ENCODE results near the gene PIGX. TPM values are rescaled to one million over a fixed set of nuclear protein-coding genes. Genes with fewer than 3 reads are reported as not detected.
A peak's percentile ranks its signal among the peaks of the same experiment; 100 is the strongest.
"Not testable (repeated sequence)": the region's sequence is repeated elsewhere in the genome, so short reads cannot be mapped to it uniquely, and the experiment has no call there.

Gene PIGX
- total RNA-seq, 2 experiments from 2014 or later, result 30.7 to 32.8 TPM

DNA sequence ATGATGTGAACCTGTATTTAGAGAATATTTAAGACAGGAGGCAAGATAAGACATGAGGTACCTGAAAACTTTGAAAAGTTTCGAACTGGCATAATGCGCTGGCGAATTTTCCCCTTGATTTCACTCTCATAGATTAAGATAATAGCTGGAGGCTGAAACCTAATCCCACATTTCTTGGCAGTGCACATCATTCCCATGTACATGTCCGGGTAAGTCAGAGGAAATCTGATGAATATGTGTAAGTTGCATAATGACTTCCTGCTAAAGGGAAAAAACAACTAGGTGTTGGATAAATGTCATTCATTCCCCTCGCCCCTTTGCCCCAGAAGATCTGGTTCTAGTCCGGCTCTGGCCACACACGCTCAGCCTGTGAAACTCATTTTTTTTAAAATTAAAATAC lies 3.7 kb upstream of the PIGX start:
- Mint-ChIP-seq H3K9me3 (no peaks in the 10 kb centered on the region), H3K27me3 (ENCODE audit: low read depth) (no peaks in the 10 kb centered on the region), H3K36me3 (ENCODE audit: low read depth) (no peaks in the 10 kb centered on the region), H3K4me3 (no peak overlapping the region), H3K4me1 (ENCODE audit: low read depth) (peaks cover 22% of the 10 kb centered on the region), H3K27ac (no peak overlapping the region)
- intact Hi-C loops (cut with micrococcal nuclease), result no loop called here
- DNase-seq, result no peak
- CTCF ChIA-PET, result interaction anchor here (1.1 to 1.5 kb wide), 2 partner anchors 24 to 99 kb away, joined by 3 to 5 read pairs; no protein-coding TSS in a partner anchor

DNA sequence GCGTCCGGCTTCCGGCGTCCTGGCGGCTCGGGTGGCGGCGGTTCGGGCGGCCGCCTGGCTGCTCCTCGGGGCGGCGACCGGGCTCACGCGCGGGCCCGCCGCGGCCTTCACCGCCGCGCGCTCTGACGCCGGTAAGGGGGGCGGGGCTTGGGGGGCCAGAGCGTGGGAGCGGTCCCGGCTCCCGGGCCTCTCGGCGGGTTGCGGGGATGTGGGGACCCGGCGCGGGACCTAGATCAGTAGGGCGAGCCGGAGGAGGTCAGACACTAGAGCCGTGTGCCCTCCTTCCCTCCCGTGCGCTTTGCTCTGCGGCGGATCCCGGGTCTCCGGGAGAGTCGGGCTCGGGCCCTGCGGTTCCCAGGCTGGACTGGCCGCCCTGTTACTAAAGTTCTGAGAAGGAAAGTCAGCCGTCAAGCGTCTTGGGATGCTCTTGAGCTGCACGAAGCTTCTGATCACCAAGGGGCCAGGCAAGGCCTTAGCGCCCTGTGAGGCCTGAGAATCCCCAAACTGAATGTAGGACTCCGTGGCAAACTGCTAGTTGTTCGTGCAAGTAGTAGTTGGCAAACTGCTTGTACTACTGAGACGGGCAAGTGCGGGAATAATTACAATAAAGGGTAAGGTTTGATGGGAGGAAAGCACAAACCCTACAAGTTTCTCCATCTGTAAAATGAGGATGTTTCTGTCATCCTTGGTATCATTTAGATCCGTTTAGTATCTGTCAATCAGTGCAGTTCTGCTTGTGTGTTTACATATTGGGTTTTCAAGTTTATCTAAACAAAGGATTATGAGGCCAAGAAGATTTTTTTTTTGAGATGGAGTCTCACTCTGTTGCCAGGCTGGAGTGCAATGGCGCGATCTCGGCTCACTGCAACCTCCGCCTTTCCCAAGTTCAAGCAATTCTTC lies 587 bp downstream of the PIGX start:
- DNase-seq, result peak; percentile 55
- H3K9me3 Mint-ChIP-seq, result no peaks in the 10 kb centered on the region
- H3K27me3 Mint-ChIP-seq (ENCODE audit: low read depth), result no peaks in the 10 kb centered on the region
- peak overlapping the region; percentile 77 for H3K27ac Mint-ChIP-seq
- intact Hi-C loops (cut with micrococcal nuclease), result loop anchor here (1.0 to 2.0 kb wide), 5 partner anchors 27 to 394 kb away; partner anchors contain the start of genes DYNLT2B, NCBP2, PAK2 and PIGZ
- CTCF ChIA-PET, result interaction anchor here (1.0 to 1.3 kb wide), 2 partner anchors 28 to 229 kb away, joined by 3 to 5 read pairs; no protein-coding TSS in a partner anchor
- H3K4me3 Mint-ChIP-seq, result peak overlapping the region; percentile 81
- H3K36me3 Mint-ChIP-seq (ENCODE audit: low read depth), result peaks cover 2% of the 10 kb centered on the region
- H3K4me1 Mint-ChIP-seq (ENCODE audit: low read depth), result peaks cover 34% of the 10 kb centered on the region

DNA sequence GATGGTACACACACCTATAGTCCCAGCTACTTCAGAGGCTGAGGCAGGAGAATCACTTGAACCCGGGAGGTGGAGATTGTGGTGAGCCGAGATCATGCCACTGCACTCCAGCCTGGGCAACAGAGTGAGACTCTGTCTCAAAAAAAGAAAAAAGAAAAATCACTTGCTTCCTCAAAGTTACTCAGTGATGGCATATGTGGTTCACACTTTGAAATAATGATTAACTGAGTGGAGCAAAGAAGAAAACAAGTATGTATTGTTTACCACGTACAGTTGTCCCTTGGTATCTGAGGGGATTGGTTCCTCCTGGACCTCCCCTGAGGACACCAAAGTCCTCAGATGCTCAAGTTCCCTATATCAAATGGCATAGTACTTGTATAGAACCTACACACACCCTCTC lies 5.0 kb downstream of the PIGX start:
- H3K27me3 Mint-ChIP-seq (ENCODE audit: low read depth); intact Hi-C loops (cut with micrococcal nuclease); CTCF ChIA-PET; H3K27ac Mint-ChIP-seq; H3K9me3 Mint-ChIP-seq; H3K4me3 Mint-ChIP-seq; DNase-seq: not testable (repeated sequence)
- Mint-ChIP-seq H3K4me1 (ENCODE audit: low read depth) (peaks cover 19% of the 10 kb centered on the region), H3K36me3 (ENCODE audit: low read depth) (peaks cover 21% of the 10 kb centered on the region)

DNA sequence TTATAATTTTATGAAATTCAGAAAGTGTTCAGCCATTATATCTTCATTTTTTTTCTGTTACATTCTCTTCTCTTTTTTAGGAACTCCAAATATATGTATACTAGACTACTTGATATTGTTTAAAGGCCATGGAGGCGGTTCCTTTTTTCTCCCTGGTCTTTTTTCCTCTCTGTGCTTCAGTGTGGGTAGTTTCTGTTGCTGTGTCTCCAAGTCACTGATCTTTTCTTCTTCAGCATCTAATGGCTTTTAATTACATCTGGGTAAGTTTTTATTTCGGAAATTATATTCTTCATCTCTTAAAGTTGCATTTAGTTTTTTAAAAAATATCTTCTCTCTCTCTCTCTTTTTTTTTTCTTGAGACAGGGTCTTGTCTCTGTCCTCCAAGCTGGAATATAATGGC lies 8.9 kb downstream of the PIGX start:
- intact Hi-C loops (cut with micrococcal nuclease), result no loop called here
- CTCF ChIA-PET, result interaction anchor here (0.6 to 1.2 kb wide), 2 partner anchors 94 to 116 kb away, joined by 3 to 4 read pairs; no protein-coding TSS in a partner anchor
- H3K27ac Mint-ChIP-seq, result no peak overlapping the region
- no peak for DNase-seq
- peaks cover 3% of the 10 kb centered on the region for H3K9me3 Mint-ChIP-seq
- H3K27me3 Mint-ChIP-seq (ENCODE audit: low read depth), result no peaks in the 10 kb centered on the region
- peaks cover 29% of the 10 kb centered on the region for H3K36me3 Mint-ChIP-seq (ENCODE audit: low read depth)
- no peak overlapping the region for H3K4me3 Mint-ChIP-seq
- peaks cover 3% of the 10 kb centered on the region for H3K4me1 Mint-ChIP-seq (ENCODE audit: low read depth)

DNA sequence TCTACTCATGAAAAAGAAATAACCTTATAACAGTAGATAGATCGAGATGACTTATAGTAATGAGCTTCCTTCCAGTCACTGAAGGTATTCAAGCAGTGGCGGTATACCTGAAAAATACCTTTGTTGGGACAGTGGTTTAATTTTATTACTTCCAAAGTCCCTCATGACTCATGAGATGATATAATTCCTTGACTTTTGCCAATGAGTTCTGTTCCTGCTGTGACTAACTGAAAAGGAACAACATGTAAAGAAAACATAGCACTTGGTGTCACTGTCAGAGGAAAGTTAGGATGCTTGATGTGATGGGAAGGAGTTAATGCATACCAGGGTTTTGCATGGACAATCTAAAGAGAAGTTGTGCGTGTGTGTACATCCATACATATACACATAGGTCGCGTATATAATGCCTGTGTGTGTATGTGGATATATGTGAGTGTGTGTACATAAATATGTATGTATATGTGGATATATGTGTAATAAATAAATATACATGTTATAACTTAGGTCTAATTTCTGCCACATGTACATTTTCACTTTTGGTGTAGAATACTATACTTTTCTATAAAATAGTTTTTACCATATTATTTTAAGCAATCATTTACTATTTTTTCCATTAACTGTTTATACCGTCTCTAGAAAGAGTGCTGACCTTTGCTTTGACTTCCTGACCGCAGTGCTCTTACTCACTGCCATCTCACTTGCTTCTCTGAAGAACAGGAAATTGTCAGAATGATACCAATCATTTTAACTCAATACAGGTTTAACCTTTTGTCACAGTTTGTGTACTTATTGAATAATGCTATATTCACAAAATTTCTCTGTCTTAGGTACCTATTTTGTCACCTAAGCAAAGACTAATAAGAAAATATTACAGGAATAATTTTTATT lies 14.9 kb downstream of the PIGX start:
- H3K9me3 Mint-ChIP-seq, result no peaks in the 10 kb centered on the region
- no peaks in the 10 kb centered on the region for H3K27me3 Mint-ChIP-seq (ENCODE audit: low read depth)
- no peak overlapping the region for H3K4me3 Mint-ChIP-seq
- H3K36me3 Mint-ChIP-seq (ENCODE audit: low read depth), result peaks cover 17% of the 10 kb centered on the region
- H3K27ac Mint-ChIP-seq, result peak overlapping the region; percentile 4
- peak; percentile 53 for DNase-seq
- intact Hi-C loops (cut with micrococcal nuclease), result loop anchor here (1.0 kb wide), 1 partner anchor 12 kb away; the partner anchor contains the start of gene PAK2
- CTCF ChIA-PET, result no interaction called here
- H3K4me1 Mint-ChIP-seq (ENCODE audit: low read depth), result peaks cover 17% of the 10 kb centered on the region

DNA sequence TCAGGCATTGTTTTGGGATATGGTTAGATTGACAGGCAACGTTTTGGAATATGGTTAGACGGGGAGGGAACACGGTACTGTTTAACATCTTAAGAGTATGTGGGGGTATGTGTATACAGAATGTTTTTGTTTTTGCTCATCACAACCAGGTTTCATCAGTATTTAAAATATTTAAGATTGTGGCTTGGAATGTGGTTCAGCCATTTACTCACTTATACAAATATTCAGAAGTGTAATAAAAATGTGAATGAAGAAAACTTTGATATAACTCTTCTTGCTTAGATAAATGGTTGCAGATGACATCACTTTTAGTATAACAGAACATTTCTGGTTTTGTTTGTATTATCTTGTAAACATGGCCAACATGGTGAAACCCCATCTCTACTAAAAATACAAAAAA lies 23.6 kb downstream of the PIGX start:
- CTCF ChIA-PET, result interaction anchor here (0.8 kb wide), 1 partner anchor 60 kb away, joined by 3 read pairs; no protein-coding TSS in a partner anchor
- Mint-ChIP-seq H3K4me3 (no peak overlapping the region), H3K36me3 (ENCODE audit: low read depth) (peaks cover 11% of the 10 kb centered on the region), H3K4me1 (ENCODE audit: low read depth) (peaks cover 4% of the 10 kb centered on the region), H3K9me3 (no peaks in the 10 kb centered on the region), H3K27me3 (ENCODE audit: low read depth) (no peaks in the 10 kb centered on the region), H3K27ac (no peak overlapping the region)
- intact Hi-C loops (cut with micrococcal nuclease), result loop anchor here (1.0 kb wide), 1 partner anchor 66 kb away; no protein-coding TSS in a partner anchor
- no peak for DNase-seq

DNA sequence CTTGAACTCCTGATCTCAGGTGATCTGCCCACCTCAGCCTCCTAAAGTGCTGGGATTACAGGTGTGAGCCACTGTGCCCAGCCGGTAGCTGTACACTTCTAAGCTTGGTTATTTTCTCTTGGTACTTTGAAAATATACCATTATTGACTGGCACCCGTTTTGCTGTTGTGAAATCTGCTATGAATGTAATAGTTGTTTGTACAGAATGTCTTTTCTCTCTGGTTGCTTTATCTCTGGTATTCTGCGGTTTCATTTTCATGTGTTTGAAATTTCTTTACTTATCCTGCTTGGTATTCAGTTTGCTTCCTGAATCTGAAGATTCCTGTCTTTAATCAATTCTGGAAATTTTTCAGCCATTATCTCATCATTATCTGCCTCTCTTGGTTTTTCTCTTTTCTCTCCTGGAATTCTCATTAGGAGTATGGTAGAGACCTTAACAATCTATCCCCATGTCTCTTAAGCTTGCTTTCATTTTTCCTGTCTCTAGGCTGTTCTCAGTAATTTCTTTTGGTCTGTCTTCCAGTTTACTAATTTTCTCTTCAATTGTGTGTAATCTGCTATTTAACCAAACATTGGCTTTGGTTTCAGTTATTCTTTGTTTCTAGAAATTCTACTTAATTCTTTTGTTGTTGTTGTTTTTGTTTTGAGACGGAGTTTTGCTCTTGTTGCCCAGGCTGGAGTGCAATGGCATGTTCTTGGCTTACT lies 24.6 kb downstream of the PIGX start:
- Mint-ChIP-seq H3K27me3 (ENCODE audit: low read depth) (no peaks in the 10 kb centered on the region), H3K27ac (no peak overlapping the region), H3K4me3 (no peak overlapping the region), H3K4me1 (ENCODE audit: low read depth) (peaks cover 9% of the 10 kb centered on the region), H3K36me3 (ENCODE audit: low read depth) (peaks cover 15% of the 10 kb centered on the region), H3K9me3 (no peaks in the 10 kb centered on the region)
- no peak for DNase-seq
- CTCF ChIA-PET, result interaction anchor here (0.8 kb wide), 1 partner anchor 59 kb away, joined by 3 read pairs; no protein-coding TSS in a partner anchor
- intact Hi-C loops (cut with micrococcal nuclease), result no loop called here

DNA sequence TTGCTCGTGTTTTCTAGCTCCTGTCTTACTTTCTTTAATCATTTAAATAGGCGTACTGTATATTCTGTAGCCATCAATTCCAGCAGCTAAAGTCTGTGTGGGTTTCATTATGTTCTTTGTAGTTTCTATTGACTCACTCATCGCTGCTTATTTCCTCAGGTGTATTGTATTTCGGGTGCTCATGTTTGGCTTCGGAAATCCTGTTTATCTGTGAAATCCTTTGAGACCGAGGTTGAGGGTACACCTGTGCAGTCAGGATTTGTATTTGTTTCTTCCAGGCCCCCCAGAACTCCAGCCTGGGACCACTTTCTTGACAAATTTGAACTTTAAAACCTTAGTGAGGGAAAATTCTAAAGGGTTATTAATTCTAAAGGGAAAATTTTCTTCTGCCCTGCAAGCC lies 25.5 kb downstream of the PIGX start:
- H3K27me3 Mint-ChIP-seq (ENCODE audit: low read depth), result no peaks in the 10 kb centered on the region
- intact Hi-C loops (cut with micrococcal nuclease), result no loop called here

DNA sequence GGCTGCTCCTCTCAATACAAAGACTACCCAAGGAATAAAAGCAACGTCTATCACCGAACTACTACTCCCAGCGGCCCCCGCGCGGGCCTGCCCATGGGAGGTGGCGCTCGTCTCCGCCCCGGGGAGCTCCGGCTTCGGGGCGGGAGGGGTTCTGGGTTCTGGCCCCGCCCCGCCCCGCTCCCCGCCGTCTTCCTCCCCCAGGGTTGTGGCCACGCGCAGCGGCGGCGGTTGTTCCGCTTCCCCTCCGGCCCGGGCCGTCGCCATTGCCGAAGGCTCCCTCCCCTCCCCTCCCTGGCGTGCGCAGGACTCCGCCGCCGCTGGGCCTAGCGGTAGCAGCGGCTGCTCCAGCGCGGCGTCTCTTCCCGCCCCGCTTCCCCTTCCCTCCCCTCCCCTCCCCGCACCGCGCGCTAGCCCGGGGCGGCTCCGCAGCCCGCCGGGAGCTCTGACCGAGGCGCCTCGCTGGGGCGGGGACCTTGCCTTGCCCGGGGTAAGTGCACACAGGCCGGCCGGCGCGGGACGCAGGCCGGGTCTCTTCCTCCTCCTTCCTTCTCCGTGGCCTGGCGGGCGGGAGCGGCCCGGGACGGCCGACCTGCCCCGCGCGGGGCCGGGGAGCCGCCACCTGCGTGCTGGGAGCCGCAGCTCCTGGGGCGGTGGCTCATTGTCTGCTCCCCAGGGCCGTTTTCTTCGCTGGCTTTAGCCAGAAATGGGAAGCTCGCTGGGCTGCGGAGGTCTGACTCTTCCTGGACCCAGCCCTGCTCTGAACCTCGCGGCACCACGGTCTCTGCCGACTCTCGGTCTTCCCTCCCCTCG lies 27.7 kb downstream of the PIGX start, which contains the start of gene PAK2:
TSS of gene PAK2 (plus strand) at position 187 of the 810 bp plus-strand sequence. CDS start 42,790 bp downstream, outside the sequence.
- H3K27ac Mint-ChIP-seq, result peak within 1 kb of the TSS; percentile 98
- CTCF ChIA-PET, result interaction anchor here (1.2 to 1.4 kb wide), 4 partner anchors 28 to 211 kb away, joined by 3 to 5 read pairs (median 4); partner anchors contain the start of genes CEP19 and PIGX
- no peaks in the 10 kb centered on the region for H3K27me3 Mint-ChIP-seq (ENCODE audit: low read depth)
- H3K36me3 Mint-ChIP-seq (ENCODE audit: low read depth), result peaks cover 12% of the 10 kb centered on the region
- H3K4me3 Mint-ChIP-seq, result peak within 1 kb of the TSS; percentile 100
- peak; percentile 90 for DNase-seq
- H3K4me1 Mint-ChIP-seq (ENCODE audit: low read depth), result peaks cover 18% of the 10 kb centered on the region
- no peaks in the 10 kb centered on the region for H3K9me3 Mint-ChIP-seq
- intact Hi-C loops (cut with micrococcal nuclease), result loop anchor here (1.0 to 2.0 kb wide), 5 partner anchors 13 to 202 kb away; partner anchors contain the start of genes CEP19, NCBP2 and PIGX

More for the DNA sequence above, 25.5 kb downstream of the PIGX start:
- Mint-ChIP-seq H3K9me3 (no peaks in the 10 kb centered on the region), H3K36me3 (ENCODE audit: low read depth) (peaks cover 15% of the 10 kb centered on the region), H3K4me3 (no peak overlapping the region), H3K27ac (no peak overlapping the region), H3K4me1 (ENCODE audit: low read depth) (peaks cover 10% of the 10 kb centered on the region)
- DNase-seq, result no peak
- CTCF ChIA-PET, result interaction anchor here (0.6 kb wide), 1 partner anchor 134 kb away, joined by 4 read pairs; no protein-coding TSS in a partner anchor

DNA sequence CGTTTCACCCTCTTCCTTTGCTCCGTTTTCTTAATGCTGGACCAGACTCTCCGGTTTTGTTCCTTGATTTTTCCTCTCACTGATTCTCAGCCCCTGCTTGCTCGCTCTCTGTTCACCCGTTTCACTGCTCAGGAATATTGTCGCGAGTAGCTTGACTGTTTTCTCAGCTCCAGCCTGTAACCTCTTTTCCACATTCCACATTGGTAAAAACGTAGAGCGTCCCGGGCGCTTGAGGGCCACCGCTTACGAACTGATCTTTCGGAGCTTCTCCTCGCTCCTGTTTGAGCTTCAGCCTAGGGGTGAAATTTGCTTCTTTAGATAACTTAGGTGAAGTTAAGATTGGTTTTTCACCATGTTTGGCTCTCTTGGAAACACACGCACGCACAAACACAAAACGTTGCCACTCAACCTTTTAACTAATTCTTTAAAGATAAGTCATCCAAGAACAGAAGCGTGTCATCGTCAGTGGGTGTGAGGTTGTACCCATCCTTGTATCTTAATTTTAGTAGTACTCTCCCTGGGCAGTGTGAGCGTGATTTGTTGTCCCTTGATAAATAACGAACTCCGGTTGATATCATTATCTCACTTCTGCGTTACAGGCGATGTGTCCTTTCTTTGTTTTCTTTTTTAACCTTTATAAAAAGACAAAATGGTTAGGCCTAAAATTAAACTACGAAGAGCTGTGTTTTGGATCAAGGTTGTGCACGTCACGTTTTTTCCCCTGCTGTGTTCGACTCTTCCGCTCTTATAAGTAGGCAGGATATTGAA lies 28.5 kb downstream of the PIGX start:
- intact Hi-C loops (cut with micrococcal nuclease), result loop anchor here (2.0 kb wide), 1 partner anchor 18 kb away; no protein-coding TSS in a partner anchor
- peak overlapping the region; percentile 100 for H3K4me3 Mint-ChIP-seq
- CTCF ChIA-PET, result interaction anchor here (0.6 to 1.4 kb wide), 5 partner anchors 29 to 212 kb away, joined by 3 to 5 read pairs (median 3); partner anchors contain the start of genes CEP19 and PIGX
- peaks cover 12% of the 10 kb centered on the region for H3K36me3 Mint-ChIP-seq (ENCODE audit: low read depth)
- DNase-seq, result peak; percentile 71
- H3K27me3 Mint-ChIP-seq (ENCODE audit: low read depth), result no peaks in the 10 kb centered on the region
- no peaks in the 10 kb centered on the region for H3K9me3 Mint-ChIP-seq
- peak overlapping the region; percentile 98 for H3K27ac Mint-ChIP-seq
- peaks cover 18% of the 10 kb centered on the region for H3K4me1 Mint-ChIP-seq (ENCODE audit: low read depth)

Measured in activated naive CD4-positive, alpha-beta T cell treated with anti-CD3 and anti-CD28 coated beads for 36 hours (primary cell).